Right lobe of liver (tissue), 6 donors: ENCODE data around the gene TBC1D13. TPM values are rescaled to one million over a fixed set of nuclear protein-coding genes. Genes with fewer than 3 reads are reported as not detected.
"Not testable (repeated sequence)": the region's sequence is repeated elsewhere in the genome, so short reads cannot be mapped to it uniquely, and the experiment has no call there.

Experiments
- ATAC-seq, 4 donors: fragments of 200-7000 bp; cut with Tn5 transposase; one replicate each; pipeline ENCODE4 v1.9.1; 2020; ENCODE audit warnings: mild to moderate bottlenecking in 4 of 4, moderate library complexity in 4 of 4
- DNase-seq, 3 donors: peaks; one replicate each; pipeline ENCODE4 v3.0.0-alpha.2; 2020
- H3K27ac ChIP-seq, 3 donors: fragments of 200-600 bp; one replicate each; pipeline ENCODE4 v1.8.0; 2022
- H3K27me3 ChIP-seq, 2 donors: fragments of 200-600 bp; one replicate each; pipeline ENCODE4 v1.8.0; 2022
- H3K36me3 ChIP-seq, 4 donors: fragments of 200-600 bp; sonication (generic) in 1 of 4; one replicate each; pipeline versions ENCODE4 v1.5.1 to v1.8.0; 2017 to 2022; ENCODE audit warnings: control low read depth in 1 of 4
- H3K4me1 ChIP-seq, 4 donors: fragments of 200-600 bp; sonication (generic) in 1 of 4; one replicate each; pipeline versions ENCODE4 v1.5.1 to v1.8.0; 2017 to 2022; ENCODE audit warnings: control low read depth in 1 of 4
- H3K4me3 ChIP-seq, 3 donors: fragments of 200-600 bp; one replicate each; pipeline ENCODE4 v1.8.0; 2022
- H3K9me3 ChIP-seq, 4 donors: fragments of 200-600 bp; sonication (generic) in 1 of 4; one replicate each; pipeline versions ENCODE4 v1.5.1 to v1.8.0; 2017 to 2022; ENCODE audit warnings: control low read depth in 1 of 4
- POLR2A ChIP-seq: fragments of 450-650 bp; IDR thresholded peaks from one replicate; pipeline ENCODE4 v1.6.1; 2017; ENCODE audit warnings: antibody characterized with exemption, mild to moderate bottlenecking
- WGBS: methylation state at CpG from one replicate; pipeline ENCODE4 v1.1.6; 2018; ENCODE audit warnings: low coverage, low lambda C conversion rate; ENCODE audit not compliant: insufficient coverage; ENCODE audit errors: missing lambda C conversion rate; 5-methylcytosine and 5-hydroxymethylcytosine counted together
- intact Hi-C, 2 donors: fragments of 100-400 bp; cut with DNase I; formaldehyde crosslinking; loops; one replicate each; pipeline versions ENCODE4 v1.11.2 to v1.14.1; 2022
- total RNA-seq, 6 experiments: library from RNA; depleted of rRNA in 2 of 6; stranded (reverse); fragments of >200 nt in 2 of 6; fragmentation: NEBNext Ultra II Directional in 3 of 6; extraction: Animal tissue kit (Norgen Biotek cat#: 25700) in 3 of 6; gene quantifications; one replicate each; pipeline versions ENCODE4 v1.1.0 to v1.2.4, GENCODE V29; 2016 to 2023
- TF ChIP-seq, protein P1 (sequence below), 4 donors: fragments of 200-600 bp in 3 of 4; fragments of 450-650 bp in 1 of 4; IDR thresholded peaks; one replicate each; pipeline versions ENCODE4 v1.5.1 to v1.8.0; 2016 to 2022; ENCODE audit warnings: antibody characterized with exemption in 4 of 4, mild to moderate bottlenecking in 2 of 4
- donor health status: DM: no; HTN: yes; CAD: no.
- donor health status: DM: no; HTN: no; CAD: no.
- donor health status: DM: no; HTN: no; CAD: no.
- donor health status: DM: no; HTN: yes; CAD: no.
- donor health status: DM: no; HTN: yes; CAD: no.

TBC1D13 gene
- total RNA-seq, 6 experiments from 2014 or later = 7.3 to 16.0 (median 12.6) TPM

DNA sequence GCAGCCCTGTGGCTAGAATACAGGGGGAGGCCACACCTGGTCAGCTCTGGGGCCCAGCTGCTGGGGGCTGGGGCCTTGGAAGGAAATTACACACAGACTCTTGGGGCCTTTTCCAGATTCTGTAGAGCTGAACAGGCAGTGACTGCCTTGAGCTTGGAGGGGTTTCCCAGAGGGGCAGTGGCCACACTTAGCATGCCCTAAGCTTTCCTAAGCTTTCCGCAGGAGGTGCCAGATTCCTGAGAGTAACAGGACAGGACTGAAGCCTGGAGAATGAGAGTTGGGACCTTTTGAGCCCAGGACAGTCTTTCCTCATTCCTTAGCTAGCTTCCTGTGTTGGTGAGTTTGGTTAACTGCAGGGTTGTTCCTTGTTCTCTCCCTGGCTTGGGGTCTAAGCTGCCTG lies 1.4 kb downstream of the TBC1D13 start:
- DNase-seq = no peak
- no peak for ATAC-seq
- no peak overlapping the region for H3K4me3 ChIP-seq
- no peaks in the 10 kb centered on the region for H3K27me3 ChIP-seq
- WGBS = no CpG with 5 or more reads among the region's 1 CpG
- peaks cover 0 to 26% (median 2%) of the 10 kb centered on the region in 4 donors for H3K36me3 ChIP-seq
- H3K4me1 ChIP-seq = peaks cover 0 to 24% (median 6%) of the 10 kb centered on the region in 4 donors
- intact Hi-C loops = no loop called here
- H3K27ac ChIP-seq = peak overlapping the region in 1 of 3 donors; percentile 84
- no peak for TF ChIP-seq POLR2A
- TF ChIP-seq, protein P1, sequence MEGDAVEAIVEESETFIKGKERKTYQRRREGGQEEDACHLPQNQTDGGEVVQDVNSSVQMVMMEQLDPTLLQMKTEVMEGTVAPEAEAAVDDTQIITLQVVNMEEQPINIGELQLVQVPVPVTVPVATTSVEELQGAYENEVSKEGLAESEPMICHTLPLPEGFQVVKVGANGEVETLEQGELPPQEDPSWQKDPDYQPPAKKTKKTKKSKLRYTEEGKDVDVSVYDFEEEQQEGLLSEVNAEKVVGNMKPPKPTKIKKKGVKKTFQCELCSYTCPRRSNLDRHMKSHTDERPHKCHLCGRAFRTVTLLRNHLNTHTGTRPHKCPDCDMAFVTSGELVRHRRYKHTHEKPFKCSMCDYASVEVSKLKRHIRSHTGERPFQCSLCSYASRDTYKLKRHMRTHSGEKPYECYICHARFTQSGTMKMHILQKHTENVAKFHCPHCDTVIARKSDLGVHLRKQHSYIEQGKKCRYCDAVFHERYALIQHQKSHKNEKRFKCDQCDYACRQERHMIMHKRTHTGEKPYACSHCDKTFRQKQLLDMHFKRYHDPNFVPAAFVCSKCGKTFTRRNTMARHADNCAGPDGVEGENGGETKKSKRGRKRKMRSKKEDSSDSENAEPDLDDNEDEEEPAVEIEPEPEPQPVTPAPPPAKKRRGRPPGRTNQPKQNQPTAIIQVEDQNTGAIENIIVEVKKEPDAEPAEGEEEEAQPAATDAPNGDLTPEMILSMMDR (IDR thresholded peaks at IDR 0.05) = no peak
- no peaks in the 10 kb centered on the region for H3K9me3 ChIP-seq

DNA sequence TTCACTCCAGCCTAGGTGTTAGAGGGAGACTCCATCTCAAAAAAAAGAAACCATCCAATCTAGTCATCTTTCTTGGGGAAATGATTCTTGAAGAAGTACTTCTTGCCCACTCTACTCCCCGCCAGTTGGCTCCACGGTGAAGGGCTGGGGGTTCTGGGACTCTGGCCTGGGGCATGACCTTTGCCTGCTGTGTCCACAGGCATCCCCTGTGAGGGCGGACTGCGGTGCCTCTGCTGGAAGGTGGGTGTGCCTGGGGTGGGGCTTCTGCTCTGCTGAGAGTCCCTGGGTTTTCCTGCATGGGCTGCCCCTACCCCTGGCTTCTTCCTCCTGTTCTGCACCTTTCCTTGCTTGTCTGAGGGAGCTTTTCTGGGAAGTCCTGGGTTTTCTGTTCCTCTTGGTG lies 3.5 kb downstream of the TBC1D13 start:
- H3K9me3 ChIP-seq = no peaks in the 10 kb centered on the region
- H3K27ac ChIP-seq = no peak overlapping the region
- peaks cover 4 to 31% (median 5%) of the 10 kb centered on the region in 4 donors for H3K36me3 ChIP-seq
- no peaks in the 10 kb centered on the region for H3K27me3 ChIP-seq
- intact Hi-C loops = no loop called here
- H3K4me3 ChIP-seq = no peak overlapping the region
- ATAC-seq (no peak), DNase-seq (no peak)
- WGBS = no CpG with 5 or more reads among the region's 4 CpGs
- peaks cover 0 to 32% (median 8%) of the 10 kb centered on the region in 4 donors for H3K4me1 ChIP-seq
- TF ChIP-seq POLR2A = no peak
- TF ChIP-seq, protein P1 (IDR thresholded peaks at IDR 0.05) = no peak

DNA sequence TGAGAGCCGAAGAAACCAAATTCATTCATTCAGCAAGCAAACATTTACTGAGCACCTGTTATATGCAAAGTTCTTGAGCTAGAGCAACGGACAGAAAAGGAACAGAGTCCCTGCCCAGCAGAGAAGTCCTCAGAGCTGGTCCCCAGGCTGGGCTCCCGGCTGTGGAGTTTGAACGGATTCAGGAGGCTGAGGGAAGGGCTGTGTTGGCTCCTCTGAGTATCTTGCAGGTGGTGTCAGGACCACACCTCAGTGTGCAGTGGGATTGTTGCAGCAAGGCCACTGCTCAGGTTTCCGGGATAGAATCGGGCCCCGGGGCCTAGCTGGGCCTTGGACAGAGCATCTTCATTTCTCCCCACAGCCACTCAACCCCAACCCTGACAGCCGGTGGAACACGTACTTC lies 5.1 kb downstream of the TBC1D13 start:
- no peak for DNase-seq
- H3K27ac ChIP-seq = no peak overlapping the region
- ATAC-seq = no peak
- no peaks in the 10 kb centered on the region for H3K27me3 ChIP-seq
- 100% methylated on average over 1 of the region's 9 CpGs for WGBS
- intact Hi-C loops = no loop called here
- peaks cover 4 to 41% (median 6%) of the 10 kb centered on the region in 4 donors for H3K36me3 ChIP-seq
- no peaks in the 10 kb centered on the region for H3K9me3 ChIP-seq
- H3K4me3 ChIP-seq = no peak overlapping the region
- H3K4me1 ChIP-seq = peaks cover 0 to 32% (median 8%) of the 10 kb centered on the region in 4 donors
- TF ChIP-seq POLR2A = no peak
- TF ChIP-seq, protein P1 (IDR thresholded peaks at IDR 0.05) = no peak

DNA sequence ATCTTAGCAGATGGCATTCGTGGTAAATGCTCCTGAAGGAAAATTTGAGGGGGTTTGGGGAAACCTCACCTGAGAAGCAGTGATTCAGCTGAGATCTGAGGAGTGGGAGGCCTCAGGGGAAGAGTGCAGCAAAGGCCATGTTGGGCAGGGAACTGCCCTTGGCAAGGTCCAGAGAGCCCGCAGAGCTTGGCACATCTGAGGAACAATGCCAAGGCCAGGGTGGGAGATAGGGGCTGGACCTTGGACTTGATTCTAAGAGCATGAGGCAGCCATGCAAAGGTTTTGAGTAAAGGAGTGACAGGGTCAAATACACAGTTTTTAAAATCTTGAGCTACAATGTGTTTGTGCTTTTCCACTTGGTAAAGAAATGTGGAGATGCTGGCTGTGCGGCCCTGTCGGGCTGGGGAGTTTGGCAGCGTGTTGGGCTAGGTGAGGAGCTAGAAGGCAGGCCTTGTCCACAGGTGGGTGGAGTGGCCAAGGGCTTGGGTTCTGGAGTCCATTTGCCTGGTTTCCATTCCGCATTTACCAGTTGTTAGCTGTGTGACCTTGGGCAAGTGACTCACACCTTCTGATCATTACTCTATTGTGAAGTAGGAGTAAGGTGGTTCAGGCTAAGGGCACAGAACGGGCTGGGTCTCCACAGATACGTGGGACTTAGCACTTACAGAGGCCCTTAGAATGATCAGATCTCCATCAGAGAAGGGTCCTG lies 6.1 kb downstream of the TBC1D13 start:
- H3K9me3 ChIP-seq = no peaks in the 10 kb centered on the region
- peak; percentile 54 to 81 (median 76) for ATAC-seq
- intact Hi-C loops = no loop called here
- peaks cover 4 to 51% (median 11%) of the 10 kb centered on the region in 4 donors for H3K36me3 ChIP-seq
- 48% methylated on average over 5 of the region's 8 CpGs for WGBS
- no peak overlapping the region for H3K4me3 ChIP-seq
- TF ChIP-seq POLR2A = no peak
- TF ChIP-seq, protein P1 (IDR thresholded peaks at IDR 0.05) = no peak
- DNase-seq = peak in 2 of 3 donors; percentile 65 to 70
- H3K4me1 ChIP-seq = peaks cover 0 to 26% (median 8%) of the 10 kb centered on the region in 4 donors
- no peaks in the 10 kb centered on the region for H3K27me3 ChIP-seq
- peak overlapping the region in 1 of 3 donors; percentile 9 for H3K27ac ChIP-seq

DNA sequence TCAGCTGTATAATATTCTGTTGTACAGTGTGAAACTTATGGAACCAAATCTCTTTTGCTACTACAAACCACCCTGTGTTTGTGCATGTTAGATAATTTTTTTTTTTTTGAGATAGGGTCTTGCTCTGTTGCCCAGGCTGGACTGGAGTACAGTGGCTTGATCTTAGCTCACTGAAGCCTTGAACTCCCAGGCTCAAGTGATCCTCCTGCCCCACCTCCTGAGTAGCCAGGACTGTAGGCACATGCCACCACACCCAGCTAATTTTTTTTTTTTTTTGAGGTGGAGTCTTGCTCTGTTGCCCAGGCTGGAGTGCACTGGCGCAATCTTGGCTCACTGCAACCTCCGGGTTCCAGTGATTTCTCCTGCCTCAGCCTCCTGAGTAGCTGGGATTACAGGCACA lies 7.9 kb downstream of the TBC1D13 start:
- WGBS = 0% methylated on average over 1 of the region's 2 CpGs
- H3K4me3 ChIP-seq, H3K27me3 ChIP-seq, ATAC-seq, H3K9me3 ChIP-seq, H3K27ac ChIP-seq, DNase-seq, intact Hi-C loops: not testable (repeated sequence)
- peaks cover 0 to 22% (median 6%) of the 10 kb centered on the region in 4 donors for H3K4me1 ChIP-seq
- H3K36me3 ChIP-seq = peaks cover 4 to 66% (median 17%) of the 10 kb centered on the region in 4 donors
